Effector memory CD8-positive, alpha-beta T cell (primary cell): ENCODE measurements around the gene KANSL1.

ENCODE experiments used
- ATAC-seq: fragments of 150-1000 bp; cut with Tn5 transposase; replicated peaks from 2 replicates; pipeline ENCODE4 v1.10.0; 2021; ENCODE audit warnings: mild to moderate bottlenecking, moderate library complexity
- DNase-seq, 3 experiments: peaks; one replicate each; pipeline ENCODE4 v3.0.0; 2021
- H3K27ac Mint-ChIP-seq, 2 donors: one replicate each; pipeline ENCODE4 v1.8.0; 2022; ENCODE audit warnings: mild to moderate bottlenecking in 2 of 2, mixed read lengths in 2 of 2, moderate library complexity in 2 of 2
- H3K27me3 Mint-ChIP-seq, 2 donors: one replicate each; pipeline ENCODE4 v1.8.0; 2022; ENCODE audit warnings: mixed read lengths in 2 of 2
- H3K36me3 Mint-ChIP-seq: one replicate; pipeline ENCODE4 v1.8.0; 2022; ENCODE audit warnings: mild to moderate bottlenecking, moderate library complexity, mixed read lengths; ENCODE audit not compliant: insufficient read depth
- H3K4me1 Mint-ChIP-seq, 2 donors: one replicate each; pipeline ENCODE4 v1.8.0; 2022; ENCODE audit warnings: low read depth in 2 of 2, mixed read lengths in 2 of 2
- H3K4me3 Mint-ChIP-seq, 2 donors: one replicate each; pipeline ENCODE4 v1.8.0; 2022; ENCODE audit warnings: mild to moderate bottlenecking in 2 of 2, mixed read lengths in 2 of 2, moderate library complexity in 2 of 2
- H3K9me3 Mint-ChIP-seq, 2 donors: one replicate each; pipeline ENCODE4 v1.8.0; 2022; ENCODE audit warnings: mixed read lengths in 2 of 2

The KANSL1 gene

DNA sequence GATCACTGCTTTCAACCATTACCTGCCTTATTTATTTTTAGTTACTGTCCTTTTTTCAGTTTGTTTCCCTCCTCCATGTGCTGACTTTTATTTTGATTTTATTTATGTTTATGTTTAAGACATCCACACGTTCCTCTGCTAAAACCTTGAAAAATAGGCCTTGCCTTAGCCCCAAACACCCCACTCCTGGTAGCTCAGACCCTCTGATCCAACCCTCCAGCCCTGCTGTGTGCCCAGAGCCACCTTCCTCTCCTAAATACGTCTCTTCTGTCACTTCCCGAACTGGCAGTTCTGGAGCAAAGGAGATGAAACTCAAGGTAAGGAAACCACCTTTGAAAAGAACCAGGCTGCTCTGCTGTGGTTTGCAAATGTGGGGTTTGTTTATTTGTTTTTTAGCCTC is 203.5 kb downstream of the KANSL1 start:
- no peak for DNase-seq
- Mint-ChIP-seq H3K4me3 (no peak overlapping the region), H3K36me3 (peaks cover 3% of the 10 kb centered on the region), H3K27ac (no peak overlapping the region), H3K4me1 (no peaks in the 10 kb centered on the region), H3K27me3 (peaks cover 0 to 21% of the 10 kb centered on the region in 2 donors), H3K9me3 (no peaks in the 10 kb centered on the region)
- ATAC-seq: no peak

- Mint-ChIP-seq H3K27me3 (peaks cover 0 to 27% of the 10 kb centered on the region in 2 donors), H3K36me3 (peaks cover 3% of the 10 kb centered on the region), H3K4me1 (no peaks in the 10 kb centered on the region), H3K9me3 (no peaks in the 10 kb centered on the region), H3K27ac (no peak overlapping the region), H3K4me3 (no peak overlapping the region)
- no peak for ATAC-seq
- DNase-seq: no peak
Measured at GRCh38 chr17:45987706-45988105, 205.5 kb downstream of the KANSL1 start.

GRCh38 chr17:45986056-45986455 is 207.2 kb downstream of the KANSL1 start:
- DNase-seq (no peak), ATAC-seq (no peak)
- H3K27me3 Mint-ChIP-seq: peaks cover 0 to 34% of the 10 kb centered on the region in 2 donors
- no peak overlapping the region for H3K4me3 Mint-ChIP-seq
- no peaks in the 10 kb centered on the region for H3K4me1 Mint-ChIP-seq
- H3K27ac Mint-ChIP-seq: peak overlapping the region in 1 of 2 donors; percentile 19
- H3K36me3 Mint-ChIP-seq: no peaks in the 10 kb centered on the region
- no peaks in the 10 kb centered on the region for H3K9me3 Mint-ChIP-seq

GRCh38 chr17:45985447-45985846 is 207.8 kb downstream of the KANSL1 start:
- H3K27me3 Mint-ChIP-seq: peaks cover 0 to 39% of the 10 kb centered on the region in 2 donors
- peak overlapping the region in 1 of 2 donors; percentile 19 for H3K27ac Mint-ChIP-seq
- no peak overlapping the region for H3K4me3 Mint-ChIP-seq
- H3K4me1 Mint-ChIP-seq: no peaks in the 10 kb centered on the region
- ATAC-seq (no peak), DNase-seq (no peak)
- no peaks in the 10 kb centered on the region for H3K36me3 Mint-ChIP-seq
- no peaks in the 10 kb centered on the region for H3K9me3 Mint-ChIP-seq

GRCh38 chr17:45984368-45984767 is 208.9 kb downstream of the KANSL1 start:
- ATAC-seq (no peak), DNase-seq (no peak)
- H3K36me3 Mint-ChIP-seq: no peaks in the 10 kb centered on the region
- H3K4me1 Mint-ChIP-seq: no peaks in the 10 kb centered on the region
- H3K27me3 Mint-ChIP-seq: peaks cover 0 to 45% of the 10 kb centered on the region in 2 donors
- H3K4me3 Mint-ChIP-seq: no peak overlapping the region
- no peaks in the 10 kb centered on the region for H3K9me3 Mint-ChIP-seq
- no peak overlapping the region for H3K27ac Mint-ChIP-seq

DNA sequence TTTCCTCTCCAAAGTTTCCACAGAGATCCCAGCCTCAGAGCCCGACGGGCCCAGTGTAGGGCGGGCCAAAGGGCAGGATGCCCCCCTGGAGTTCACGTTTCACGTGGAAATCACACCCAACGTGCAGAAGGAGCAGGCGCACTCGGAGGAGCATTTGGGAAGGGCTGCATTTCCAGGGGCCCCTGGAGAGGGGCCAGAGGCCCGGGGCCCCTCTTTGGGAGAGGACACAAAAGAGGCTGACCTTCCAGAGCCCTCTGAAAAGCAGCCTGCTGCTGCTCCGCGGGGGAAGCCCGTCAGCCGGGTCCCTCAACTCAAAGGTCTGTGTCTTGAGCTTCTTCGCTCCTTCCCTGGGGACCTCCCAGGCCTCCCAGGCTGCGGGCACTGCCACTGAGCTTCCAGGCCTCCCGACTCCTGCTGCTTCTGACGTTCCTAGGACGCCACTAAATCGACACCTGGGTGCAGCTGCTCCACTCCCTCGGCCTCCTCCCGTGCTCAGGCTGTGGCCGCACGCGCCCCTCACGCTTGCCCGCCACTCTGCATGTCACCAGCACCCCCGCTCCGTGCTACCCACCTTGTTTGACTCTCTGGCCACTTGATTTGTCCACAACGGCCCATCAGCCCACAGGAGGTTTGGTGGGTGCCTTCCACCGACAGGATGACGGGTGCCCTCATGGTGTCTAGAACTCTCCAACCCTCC is 209.5 kb downstream of the KANSL1 start:
- H3K27me3 Mint-ChIP-seq: peaks cover 0 to 45% of the 10 kb centered on the region in 2 donors
- H3K27ac Mint-ChIP-seq: no peak overlapping the region
- H3K9me3 Mint-ChIP-seq: no peaks in the 10 kb centered on the region
- H3K4me1 Mint-ChIP-seq: no peaks in the 10 kb centered on the region
- no peaks in the 10 kb centered on the region for H3K36me3 Mint-ChIP-seq
- no peak for ATAC-seq
- DNase-seq: no peak
- no peak overlapping the region for H3K4me3 Mint-ChIP-seq

- no peak for DNase-seq
- H3K4me3 Mint-ChIP-seq: no peak overlapping the region
- no peaks in the 10 kb centered on the region for H3K9me3 Mint-ChIP-seq
- no peak for ATAC-seq
- H3K4me1 Mint-ChIP-seq: no peaks in the 10 kb centered on the region
- peaks cover 0 to 38% of the 10 kb centered on the region in 2 donors for H3K27me3 Mint-ChIP-seq
- H3K36me3 Mint-ChIP-seq: no peaks in the 10 kb centered on the region
- no peak overlapping the region for H3K27ac Mint-ChIP-seq
Measured at GRCh38 chr17:45982791-45983613, 210.2 kb downstream of the KANSL1 start.

- peaks cover 0 to 37% of the 10 kb centered on the region in 2 donors for H3K27me3 Mint-ChIP-seq
- H3K4me3 Mint-ChIP-seq: no peak overlapping the region
- ATAC-seq (no peak), DNase-seq (no peak)
- no peaks in the 10 kb centered on the region for H3K36me3 Mint-ChIP-seq
- peaks cover 0 to 2% of the 10 kb centered on the region in 2 donors for H3K4me1 Mint-ChIP-seq
- no peak overlapping the region for H3K27ac Mint-ChIP-seq
- H3K9me3 Mint-ChIP-seq: no peaks in the 10 kb centered on the region
Measured at GRCh38 chr17:45981306-45981705, 211.9 kb downstream of the KANSL1 start.

GRCh38 chr17:45980855-45981254 is 212.4 kb downstream of the KANSL1 start:
- Mint-ChIP-seq H3K36me3 (no peaks in the 10 kb centered on the region), H3K4me3 (no peak overlapping the region), H3K27me3 (peaks cover 0 to 37% of the 10 kb centered on the region in 2 donors), H3K27ac (no peak overlapping the region), H3K4me1 (peaks cover 0 to 2% of the 10 kb centered on the region in 2 donors), H3K9me3 (no peaks in the 10 kb centered on the region)
- no peak for DNase-seq
- ATAC-seq: no peak
